Daoy (cell line): ENCODE measurements around the gene NXT1. TPM values are rescaled to one million over a fixed set of nuclear protein-coding genes. Genes with fewer than 3 reads are reported as not detected.

Source experiments
- DNase-seq: peaks from one replicate; pipeline ENCODE4 v3.0.0-alpha.2; 2015; ENCODE audit warnings: low read depth
- total RNA-seq: library from RNA; depleted of rRNA; stranded (reverse); fragments of >200 nt; shearing (Covaris generic); gene quantifications from 2 replicates; pipeline ENCODE4 v1.2.3, GENCODE V29; 2014; rRNA removed

The NXT1 gene
- total RNA-seq, 1 experiment from 2014 or later = 81.5 TPM

DNA sequence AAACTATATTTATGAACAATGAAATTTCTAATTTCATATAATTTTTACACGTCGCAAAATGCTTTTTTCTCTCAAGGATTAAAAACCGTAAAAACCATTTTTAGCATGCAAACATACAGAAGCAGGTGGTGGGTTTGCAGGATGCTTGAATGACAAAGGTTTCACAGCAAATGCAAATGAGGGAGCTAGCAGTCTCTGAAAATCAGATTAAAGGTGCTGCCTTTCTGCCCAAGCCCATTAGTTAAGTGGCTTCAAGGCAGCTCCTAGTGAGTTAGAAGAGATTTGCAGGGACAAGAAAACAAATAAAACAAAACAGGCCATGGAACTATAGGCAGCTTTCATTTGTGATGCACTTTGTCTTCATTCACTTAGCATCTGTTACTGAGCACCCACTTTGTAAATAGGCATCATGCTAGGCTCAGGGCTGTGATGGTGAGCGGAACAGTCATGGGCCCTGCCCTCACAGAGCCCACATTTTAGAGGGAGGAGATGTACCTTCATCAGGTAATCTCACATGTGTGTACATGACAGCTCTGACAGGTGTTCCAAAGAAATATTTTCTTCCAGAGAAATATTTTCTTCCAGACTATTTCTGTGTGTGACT, 41.2 kb downstream of the NXT1 start:
- DNase-seq = no peak

DNA sequence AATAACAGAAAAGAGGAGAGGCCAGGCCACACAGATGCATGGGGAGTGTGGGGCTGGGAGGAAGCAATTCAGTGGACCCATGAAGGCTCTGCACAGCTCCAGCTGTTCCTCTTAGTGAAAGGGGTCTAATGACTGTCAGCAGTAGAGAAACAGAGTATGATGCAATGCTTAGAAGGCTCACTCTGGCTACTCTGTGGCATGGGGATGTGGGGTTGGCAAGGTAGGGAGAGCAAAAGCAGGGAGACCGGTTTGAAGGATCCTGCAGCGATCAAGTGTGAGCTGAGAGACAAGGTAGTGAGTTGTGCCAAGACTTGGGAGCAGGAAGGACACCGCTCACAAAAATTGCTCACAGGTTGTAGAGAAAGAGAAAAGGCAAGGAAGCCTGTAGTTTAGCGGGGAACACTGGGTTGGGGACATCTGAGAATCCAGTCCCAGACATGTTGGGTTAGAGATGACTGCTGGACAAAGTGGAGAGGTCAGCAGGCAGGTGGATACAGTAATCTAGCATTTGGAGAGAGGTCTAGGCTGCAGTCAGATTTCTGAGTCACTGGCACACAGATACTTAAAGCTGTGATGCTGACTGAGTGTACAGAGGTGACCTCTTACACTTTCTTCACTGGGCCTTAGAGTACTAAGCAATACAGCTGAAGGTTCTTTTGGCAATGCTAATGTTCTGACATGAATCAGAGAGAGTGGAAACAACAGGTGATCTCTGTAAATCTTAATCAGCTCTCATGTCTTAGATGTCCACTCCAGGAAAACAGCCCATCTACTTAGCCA, 43.6 kb downstream of the NXT1 start:
- no peak for DNase-seq

DNA sequence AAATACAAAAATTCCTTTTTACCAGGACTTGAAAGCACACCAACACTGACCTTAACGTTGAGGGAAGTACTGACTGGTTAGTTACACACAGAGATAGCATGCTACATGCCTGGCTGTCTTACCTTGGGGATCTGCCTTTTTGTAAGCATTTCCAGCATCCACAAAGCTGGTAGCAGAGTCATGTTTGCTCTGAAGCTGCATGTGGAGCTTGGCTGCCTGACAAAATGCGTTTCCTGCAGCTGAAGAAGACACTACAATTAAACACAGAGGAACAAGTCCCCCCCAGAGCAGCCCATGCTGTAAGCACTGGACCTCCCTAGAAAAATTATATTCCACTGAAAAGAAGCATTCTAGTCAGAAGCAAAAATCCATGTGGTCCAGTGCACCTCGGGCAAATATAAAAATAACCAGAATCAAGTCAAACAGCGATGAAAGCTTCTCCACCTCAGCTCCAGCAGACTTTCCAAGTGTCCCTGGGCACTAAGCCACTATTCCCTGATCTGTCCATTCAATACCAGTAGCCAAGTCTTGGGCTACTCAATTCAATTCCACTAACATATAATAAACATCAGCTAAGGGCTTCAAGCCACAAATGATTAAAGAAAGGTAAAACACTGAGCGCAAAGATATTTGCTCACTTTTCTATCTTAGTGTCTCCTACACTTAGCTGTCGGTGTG, 46.5 kb downstream of the NXT1 start:
- DNase-seq = no peak

DNA sequence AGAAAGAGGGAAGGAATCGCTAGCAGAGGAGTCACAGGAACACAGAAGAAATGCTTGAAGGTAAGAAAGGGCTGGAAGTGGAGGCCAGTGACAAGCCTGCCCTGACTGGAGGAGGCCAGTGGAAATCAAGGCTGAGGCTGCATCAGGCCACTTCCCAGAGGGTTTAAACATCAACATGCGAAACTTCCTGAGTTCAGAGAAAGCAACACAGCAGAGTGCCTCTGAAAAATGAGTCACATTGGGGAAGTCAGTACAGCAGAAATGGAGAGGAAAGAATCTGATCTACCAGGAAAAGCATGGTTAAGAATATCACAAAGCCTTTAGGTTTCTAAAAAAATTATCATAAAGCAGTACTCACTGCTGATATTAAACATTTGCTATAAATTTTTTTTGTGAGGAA, 47.4 kb downstream of the NXT1 start:
- no peak for DNase-seq

DNA sequence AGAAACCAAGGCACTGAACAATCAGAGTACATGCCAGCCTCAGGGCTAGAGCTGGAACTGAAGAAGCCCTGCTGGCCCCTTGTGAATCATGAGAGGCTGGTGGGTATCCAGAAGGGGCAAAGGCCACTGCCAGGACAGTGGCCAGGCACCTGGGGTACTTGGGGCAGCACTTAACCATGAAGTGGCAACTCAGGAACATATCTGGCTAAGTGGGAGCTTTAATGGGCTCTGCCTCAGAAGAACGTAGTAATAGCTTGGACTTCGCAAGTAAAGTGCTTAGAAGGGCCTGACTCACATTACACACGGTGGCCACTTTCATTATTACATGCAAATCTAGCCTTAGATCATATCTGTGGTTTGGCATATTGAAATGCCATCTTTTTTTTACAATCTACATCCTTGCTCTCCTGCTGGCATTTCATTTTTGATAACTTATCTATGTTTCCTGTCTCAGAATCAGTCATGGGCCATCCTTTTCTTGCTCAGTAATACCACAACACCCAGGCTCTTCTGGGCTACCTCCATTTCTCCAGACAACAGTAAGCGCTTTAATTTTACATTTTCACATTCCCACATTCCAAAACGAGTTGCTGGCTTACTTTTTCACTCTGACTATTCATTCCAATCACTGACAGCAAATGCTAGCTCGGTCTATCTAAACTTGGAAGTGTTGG, 49.1 kb downstream of the NXT1 start:
- peak; percentile 34 for DNase-seq

DNA sequence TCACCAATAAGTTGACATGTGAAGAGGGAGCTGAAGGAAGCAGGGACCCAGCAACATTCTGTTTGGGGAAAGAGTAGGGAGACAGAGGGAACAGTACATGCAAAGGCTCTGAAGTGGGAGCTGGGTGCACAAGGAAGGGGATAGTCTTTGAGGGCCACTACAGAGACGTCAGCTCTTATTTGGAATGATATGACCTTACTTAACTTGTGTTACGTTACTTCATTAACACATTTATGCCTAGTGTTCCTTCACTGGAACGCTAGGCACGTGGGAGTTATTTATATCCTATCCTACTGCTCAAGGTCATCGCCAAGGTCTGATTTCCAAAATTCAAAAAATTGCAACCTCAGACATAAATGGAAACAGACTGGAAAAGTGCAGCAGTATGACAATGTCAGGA, 50.5 kb downstream of the NXT1 start:
- DNase-seq = no peak

DNA sequence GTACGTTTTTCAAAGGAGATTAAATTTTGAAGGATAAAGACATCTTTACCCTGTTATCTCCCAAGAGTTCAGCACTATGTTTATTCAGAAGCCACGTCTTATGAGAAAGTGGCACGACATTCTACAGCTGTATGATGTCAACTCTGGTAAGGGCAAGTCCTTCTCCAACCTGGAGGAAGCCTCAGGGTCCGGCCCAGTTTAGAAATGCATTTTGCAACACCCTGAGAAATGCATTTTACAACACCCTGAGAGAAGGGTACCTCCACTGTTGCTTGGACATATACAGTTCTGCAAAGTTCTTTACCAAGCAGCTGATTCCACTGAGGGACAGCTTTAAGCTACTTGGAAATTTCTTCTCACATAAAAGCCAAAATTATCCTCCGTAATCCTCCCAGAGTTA, 53.2 kb downstream of the NXT1 start:
- DNase-seq = no peak

DNA sequence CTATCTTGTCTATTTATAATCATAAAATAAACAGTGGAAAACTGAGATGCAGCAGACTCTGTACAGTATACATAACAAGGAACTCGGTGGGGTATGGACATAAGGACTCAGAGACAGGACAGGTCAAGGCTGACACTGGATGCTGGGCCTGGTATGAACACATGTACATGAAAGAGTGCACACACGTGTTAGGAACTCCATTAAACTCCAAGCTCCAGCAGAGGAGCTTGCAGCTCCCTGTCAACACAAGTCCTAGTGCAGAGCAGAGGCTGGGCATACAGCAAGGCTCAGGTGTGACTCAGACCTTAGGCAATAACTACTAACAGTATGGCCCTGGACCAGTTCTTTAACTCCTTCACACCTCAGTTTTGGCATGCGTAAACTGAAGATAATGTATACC, 53.6 kb downstream of the NXT1 start:
- no peak for DNase-seq

Other genes starting within 250 kb of the NXT1 start
- gene GZF1, start 11.4 kb downstream of the NXT1 start, total RNA-seq = 5.8 and 8.1 TPM in 2 replicates
- gene NAPB, start 70.7 kb downstream of the NXT1 start, total RNA-seq = 4.8 and 5.6 TPM in 2 replicates
- not detected in 2 replicates for gene CSTL1, start 88.9 kb downstream of the NXT1 start, total RNA-seq
- not detected in 2 replicates for gene CST11, start 102.1 kb downstream of the NXT1 start, total RNA-seq
- gene CST8, start 140.3 kb downstream of the NXT1 start, total RNA-seq = not detected in 2 replicates
- gene CST9L, start 217.7 kb downstream of the NXT1 start, total RNA-seq = not detected in 2 replicates